Neuronal stem cell (in vitro differentiated cells): Measurements from ENCODE around the gene METTL16. TPM values are rescaled to one million over a fixed set of nuclear protein-coding genes. Genes with fewer than 3 reads are reported as not detected.

Experiments
- DNase-seq: peaks from one replicate; pipeline ENCODE4 v3.0.0-alpha.2; 2013; ENCODE audit warnings: low spot score
- H2AFZ ChIP-seq: one replicate; pipeline ENCODE4 v1.6.1; 2013; ENCODE audit warnings: mild to moderate bottlenecking, low read length, inconsistent platforms
- H2AK5ac ChIP-seq: 2 replicates; pipeline ENCODE4 v1.6.1; 2013; ENCODE audit warnings: low read depth, mild to moderate bottlenecking, inconsistent platforms, low read length, moderate library complexity, mixed read lengths
- H2BK120ac ChIP-seq: 2 replicates; pipeline ENCODE4 v1.6.1; 2013; ENCODE audit warnings: low read depth, mild to moderate bottlenecking, inconsistent platforms, low read length, moderate library complexity, mixed read lengths
- H2BK12ac ChIP-seq: one replicate; pipeline ENCODE4 v1.6.1; 2013; ENCODE audit warnings: low read length, inconsistent platforms
- H2BK15ac ChIP-seq: 2 replicates; pipeline ENCODE4 v1.6.1; 2013; ENCODE audit warnings: mild to moderate bottlenecking, low read length, inconsistent platforms, mixed read lengths
- H2BK5ac ChIP-seq: one replicate; pipeline ENCODE4 v1.6.1; 2013; ENCODE audit warnings: inconsistent platforms, mild to moderate bottlenecking, low read length, moderate library complexity
- H3K14ac ChIP-seq: one replicate; pipeline ENCODE4 v1.6.1; 2013; ENCODE audit warnings: low read length, inconsistent platforms
- H3K18ac ChIP-seq: 2 replicates; pipeline ENCODE4 v1.6.1; 2013; ENCODE audit warnings: low read length, inconsistent platforms
- H3K23ac ChIP-seq: 2 replicates; pipeline ENCODE4 v1.6.1; 2013; ENCODE audit warnings: low read depth, mild to moderate bottlenecking, mixed read lengths, low read length, inconsistent platforms; ENCODE audit not compliant: poor library complexity
- H3K27ac ChIP-seq: replicated peaks from 3 replicates; pipeline ENCODE4 v1.5.1; 2013; ENCODE audit warnings: low read length, inconsistent platforms
- H3K27me3 ChIP-seq, 3 experiments: 2 replicates each; pipeline ENCODE4 v1.6.1; 2013; ENCODE audit warnings: low read length in 3 of 3, mild to moderate bottlenecking in 2 of 3, inconsistent platforms in 1 of 3, low read depth in 1 of 3, mixed read lengths in 1 of 3, moderate library complexity in 1 of 3; ENCODE audit not compliant: control insufficient read depth in 3 of 3, insufficient read depth in 3 of 3
- H3K36me3 ChIP-seq, 2 donors: replicated peaks in 1 of 2; 2 replicates each; pipeline ENCODE4 v1.6.1; 2013; ENCODE audit warnings: low read length in 2 of 2; ENCODE audit not compliant: control insufficient read depth in 2 of 2, insufficient read depth in 2 of 2
- H3K4ac ChIP-seq: 2 replicates; pipeline ENCODE4 v1.6.1; 2013; ENCODE audit warnings: inconsistent platforms, mild to moderate bottlenecking, low read length, moderate library complexity
- H3K4me1 ChIP-seq, 2 donors: 1 replicate in 1 of 2; 2 replicates in 1 of 2; pipeline ENCODE4 v1.6.1; 2013; ENCODE audit warnings: low read length in 2 of 2, low read depth in 1 of 2; ENCODE audit not compliant: control insufficient read depth in 2 of 2, insufficient read depth in 1 of 2
- H3K4me2 ChIP-seq: one replicate; pipeline ENCODE4 v1.6.1; 2013; ENCODE audit warnings: mild to moderate bottlenecking, low read length, inconsistent platforms; ENCODE audit not compliant: insufficient read depth, poor library complexity, severe bottlenecking
- H3K4me3 ChIP-seq, 2 donors: 2 replicates each; pipeline ENCODE4 v1.5.1; 2013; ENCODE audit warnings: low read length in 2 of 2, mild to moderate bottlenecking in 2 of 2, inconsistent platforms in 1 of 2, moderate library complexity in 1 of 2
- H3K79me1 ChIP-seq: one replicate; pipeline ENCODE4 v1.6.1; 2013; ENCODE audit warnings: low read depth, mild to moderate bottlenecking, inconsistent platforms, low read length, moderate library complexity
- H3K9ac ChIP-seq: one replicate; pipeline ENCODE4 v1.6.1; 2013; ENCODE audit warnings: mild to moderate bottlenecking, low read depth, low read length, inconsistent platforms; ENCODE audit not compliant: poor library complexity
- H3K9me3 ChIP-seq, 2 donors: replicated peaks in 1 of 2; 2 replicates each; pipeline versions ENCODE3 to v1.6.1; 2013; ENCODE audit warnings: low read length in 2 of 2, mild to moderate bottlenecking in 2 of 2, inconsistent platforms in 1 of 2, low read depth in 1 of 2, mixed read lengths in 1 of 2, moderate library complexity in 1 of 2; ENCODE audit not compliant: control insufficient read depth in 2 of 2, insufficient read depth in 1 of 2
- H4K8ac ChIP-seq: one replicate; pipeline ENCODE4 v1.6.1; 2013; ENCODE audit warnings: low read depth, mild to moderate bottlenecking, inconsistent platforms, low read length, moderate library complexity
- H4K91ac ChIP-seq: one replicate; pipeline ENCODE4 v1.6.1; 2013; ENCODE audit warnings: low read length, low read depth, mild to moderate bottlenecking, inconsistent platforms; ENCODE audit not compliant: poor library complexity
- WGBS, 2 donors: extraction: QIAGEN DNeasy Blood & Tissue Kit; methylation state at CpG; one replicate each; pipeline ENCODE4 v1.1.7; 2013; ENCODE audit warnings: missing lambda C conversion rate in 2 of 2, mixed read lengths in 1 of 2; ENCODE audit not compliant: insufficient read length in 2 of 2, insufficient replicate concordance in 1 of 2; ENCODE audit errors: extremely low coverage in 2 of 2; 5-methylcytosine and 5-hydroxymethylcytosine counted together
- polyA plus RNA-seq, 2 experiments: library from polyadenylated mRNA; stranded (reverse); fragments of 200-250 nt; gene quantifications; one replicate each; pipeline ENCODE4 v1.2.3, GENCODE V29; 2013

The METTL16 gene
- polyA plus RNA-seq (2013, experiment 1 of 2): 33.5 TPM
- 36.0 TPM for polyA plus RNA-seq (2013, experiment 2 of 2)

GRCh38 chr17:2511462-2512369 is at the start of gene METTL16:
Gene METTL16, minus strand, starts transcription at chr17:2511888. Its CDS starts 9,557 bp downstream, at chr17:2502331.
- no peak within 1 kb of the TSS for H2BK12ac ChIP-seq
- no peak within 1 kb of the TSS for H2BK15ac ChIP-seq
- no peaks in the 10 kb centered on the region for H3K27me3 ChIP-seq
- H3K9me3 ChIP-seq: peaks cover 1 to 7% of the 10 kb centered on the region in 2 donors
- H2AK5ac ChIP-seq: no peak within 1 kb of the TSS
- H3K14ac ChIP-seq: no peak within 1 kb of the TSS
- peak within 1 kb of the TSS; percentile 79 for H3K18ac ChIP-seq
- H3K4me3 ChIP-seq: peak within 1 kb of the TSS; percentile 75 to 87
- H3K9ac ChIP-seq: peak within 1 kb of the TSS; percentile 87
- DNase-seq: peak; percentile 97
- no peak within 1 kb of the TSS for H2BK5ac ChIP-seq
- H4K91ac ChIP-seq: no peak within 1 kb of the TSS
- H3K36me3 ChIP-seq: peaks cover 0 to 8% of the 10 kb centered on the region in 2 donors
- H3K23ac ChIP-seq: no peak within 1 kb of the TSS
- peak within 1 kb of the TSS; percentile 56 for H3K4me2 ChIP-seq
- H3K79me1 ChIP-seq: peaks cover 2% of the 10 kb centered on the region
- H3K4me1 ChIP-seq: peaks cover 2 to 3% of the 10 kb centered on the region in 2 donors
- H2AFZ ChIP-seq: peak within 1 kb of the TSS; percentile 89
- no CpG with 5 or more reads among the region's 49 CpGs for WGBS, 2 donors
- peak within 1 kb of the TSS; percentile 89 for H3K27ac ChIP-seq
- H3K4ac ChIP-seq: no peak within 1 kb of the TSS
- H4K8ac ChIP-seq: no peak within 1 kb of the TSS
- no peak within 1 kb of the TSS for H2BK120ac ChIP-seq

- Histone ChIP-seq H3K36me3 (no peaks in the 10 kb centered on the region), H3K23ac (no peak overlapping the region), H4K91ac (no peak overlapping the region), H3K9me3 (peaks cover 0 to 3% of the 10 kb centered on the region in 2 donors), H3K4me1 (peaks cover 0 to 3% of the 10 kb centered on the region in 2 donors), H2AK5ac (no peak overlapping the region), H3K4me2 (no peak overlapping the region), H2BK12ac (no peak overlapping the region), H3K27me3 (peaks cover 0 to 3% (median 0%) of the 10 kb centered on the region in 3 experiments), H3K18ac (no peak overlapping the region), H3K27ac (no peak overlapping the region), H4K8ac (no peak overlapping the region), H3K4me3 (no peak overlapping the region), H2BK5ac (no peak overlapping the region), H3K9ac (no peak overlapping the region), H3K4ac (no peak overlapping the region), H3K14ac (no peak overlapping the region), H2AFZ (no peak overlapping the region), H2BK15ac (no peak overlapping the region), H2BK120ac (no peak overlapping the region), H3K79me1 (no peaks in the 10 kb centered on the region)
- no CpG with 5 or more reads among the region's 5 CpGs for WGBS, 2 donors
- no peak for DNase-seq
Observed at GRCh38 chr17:2560658-2561057, 49.0 kb upstream of the METTL16 start.

- Histone ChIP-seq H2BK120ac (no peak overlapping the region), H3K4me2 (no peak overlapping the region), H3K79me1 (no peaks in the 10 kb centered on the region), H3K36me3 (no peaks in the 10 kb centered on the region), H3K9me3 (peaks cover 0 to 1% of the 10 kb centered on the region in 2 donors), H4K91ac (no peak overlapping the region), H3K4me3 (no peak overlapping the region), H2AFZ (peak overlapping the region; percentile 90), H3K18ac (no peak overlapping the region), H3K27me3 (no peaks in the 10 kb centered on the region), H3K4ac (no peak overlapping the region), H3K27ac (peak overlapping the region; percentile 87), H3K4me1 (peaks cover 7 to 9% of the 10 kb centered on the region in 2 donors), H2BK15ac (no peak overlapping the region), H3K14ac (no peak overlapping the region), H4K8ac (no peak overlapping the region), H2BK12ac (no peak overlapping the region), H3K9ac (no peak overlapping the region), H2BK5ac (no peak overlapping the region), H3K23ac (no peak overlapping the region), H2AK5ac (no peak overlapping the region)
- peak; percentile 81 for DNase-seq
- WGBS, 2 donors: no CpG with 5 or more reads among the region's 9 CpGs
Observed at GRCh38 chr17:2551928-2552327, 40.2 kb upstream of the METTL16 start.

GRCh38 chr17:2551493-2551892 is 39.8 kb upstream of the METTL16 start:
- H3K4ac ChIP-seq: no peak overlapping the region
- H3K9ac ChIP-seq: no peak overlapping the region
- H3K4me1 ChIP-seq: peaks cover 7 to 9% of the 10 kb centered on the region in 2 donors
- no peak overlapping the region for H2BK120ac ChIP-seq
- H3K14ac ChIP-seq: no peak overlapping the region
- no peak overlapping the region for H4K91ac ChIP-seq
- H3K18ac ChIP-seq: no peak overlapping the region
- H3K4me2 ChIP-seq: peak overlapping the region; percentile 43
- peak overlapping the region; percentile 90 for H2AFZ ChIP-seq
- no peak overlapping the region for H2AK5ac ChIP-seq
- H3K27ac ChIP-seq: peak overlapping the region; percentile 87
- no peaks in the 10 kb centered on the region for H3K79me1 ChIP-seq
- no peak overlapping the region for H3K4me3 ChIP-seq
- no peaks in the 10 kb centered on the region for H3K36me3 ChIP-seq
- H3K23ac ChIP-seq: no peak overlapping the region
- H2BK12ac ChIP-seq: no peak overlapping the region
- H2BK15ac ChIP-seq: no peak overlapping the region
- peaks cover 0 to 1% of the 10 kb centered on the region in 2 donors for H3K9me3 ChIP-seq
- H2BK5ac ChIP-seq: no peak overlapping the region
- H4K8ac ChIP-seq: no peak overlapping the region
- H3K27me3 ChIP-seq: no peaks in the 10 kb centered on the region
- DNase-seq: peak; percentile 38
- WGBS, 2 donors: no CpG with 5 or more reads among the region's 10 CpGs
